ENCODE results near the gene CRYBA2. TPM values are rescaled to one million over a fixed set of nuclear protein-coding genes. Genes with fewer than 3 reads are reported as not detected.

Gene CRYBA2
- total RNA-seq, 2 experiments from 2014 or later: not detected

DNA sequence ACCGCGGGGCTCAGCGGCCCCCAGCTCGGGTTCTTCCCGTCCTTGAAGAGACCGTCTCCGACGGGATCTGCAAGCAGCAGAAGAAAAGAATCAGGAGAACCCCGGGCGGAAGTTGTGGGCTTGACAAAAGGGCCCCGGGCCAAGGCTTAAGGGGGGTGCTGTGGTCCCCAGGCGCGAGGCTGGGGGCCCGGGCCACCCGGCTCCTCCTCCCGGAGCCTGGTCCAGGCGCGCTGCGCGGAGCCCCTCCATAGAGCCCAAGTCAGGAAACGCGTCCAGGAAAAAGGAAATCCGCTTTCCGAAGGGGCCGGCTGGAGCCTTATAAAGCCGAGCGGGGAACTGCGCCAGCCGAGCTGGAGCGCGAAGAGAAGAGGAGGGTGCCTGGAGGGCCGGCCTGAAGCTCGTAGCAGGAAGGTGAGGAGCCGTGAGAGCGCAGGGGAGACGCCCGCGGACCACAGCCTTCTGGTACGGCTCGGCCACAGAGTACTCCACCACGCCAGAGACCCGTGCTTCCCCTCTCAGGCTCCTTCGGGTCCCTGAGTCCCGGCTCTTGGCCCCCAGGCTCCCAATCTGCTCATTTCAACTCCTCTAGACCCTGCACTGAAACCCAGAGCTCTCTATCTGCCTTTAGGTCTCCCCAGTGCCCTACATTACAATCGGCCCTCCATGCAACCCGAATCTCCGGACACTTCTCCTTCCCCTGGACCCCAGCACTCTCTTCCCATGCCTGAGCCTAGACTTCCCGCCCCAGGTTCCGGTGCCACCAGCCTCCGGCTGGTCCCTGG, 8.8 kb downstream of the CRYBA2 start:
- CTCF ChIA-PET: interaction anchor here (4.6 to 5.7 kb wide), 2 partner anchors 11 to 109 kb away, joined by 41 to 58 read pairs; no protein-coding TSS in a partner anchor
- H3K27me3 Mint-ChIP-seq (ENCODE audit: low read depth): peaks cover 77% of the 10 kb centered on the region
- no peaks in the 10 kb centered on the region for H3K9me3 Mint-ChIP-seq (ENCODE audit: insufficient read depth)
- H3K4me1 Mint-ChIP-seq (ENCODE audit: low read depth): peaks cover 26% of the 10 kb centered on the region
- H3K27ac Mint-ChIP-seq: peak overlapping the region; percentile 5
- DNase-seq (no peak), ATAC-seq (no peak)
- H3K36me3 Mint-ChIP-seq (ENCODE audit: low read depth): peaks cover 2% of the 10 kb centered on the region
- no peak overlapping the region for H3K4me3 Mint-ChIP-seq
- POLR2A ChIA-PET: no interaction called here

GRCh38 chr2:218983934-218984238, 9.3 kb downstream of the CRYBA2 start:
- Mint-ChIP-seq H3K27me3 (ENCODE audit: low read depth) (peaks cover 71% of the 10 kb centered on the region), H3K27ac (no peak overlapping the region), H3K9me3 (ENCODE audit: insufficient read depth) (no peaks in the 10 kb centered on the region), H3K4me1 (ENCODE audit: low read depth) (peaks cover 26% of the 10 kb centered on the region), H3K4me3 (no peak overlapping the region), H3K36me3 (ENCODE audit: low read depth) (peaks cover 2% of the 10 kb centered on the region)
- ChIA-PET POLR2A (no interaction called here), CTCF (interaction anchor here (0.9 to 5.7 kb wide), 3 partner anchors 12 to 108 kb away, joined by 3 to 58 read pairs (median 41); no protein-coding TSS in a partner anchor)
- DNase-seq (no peak), ATAC-seq (no peak)

DNA sequence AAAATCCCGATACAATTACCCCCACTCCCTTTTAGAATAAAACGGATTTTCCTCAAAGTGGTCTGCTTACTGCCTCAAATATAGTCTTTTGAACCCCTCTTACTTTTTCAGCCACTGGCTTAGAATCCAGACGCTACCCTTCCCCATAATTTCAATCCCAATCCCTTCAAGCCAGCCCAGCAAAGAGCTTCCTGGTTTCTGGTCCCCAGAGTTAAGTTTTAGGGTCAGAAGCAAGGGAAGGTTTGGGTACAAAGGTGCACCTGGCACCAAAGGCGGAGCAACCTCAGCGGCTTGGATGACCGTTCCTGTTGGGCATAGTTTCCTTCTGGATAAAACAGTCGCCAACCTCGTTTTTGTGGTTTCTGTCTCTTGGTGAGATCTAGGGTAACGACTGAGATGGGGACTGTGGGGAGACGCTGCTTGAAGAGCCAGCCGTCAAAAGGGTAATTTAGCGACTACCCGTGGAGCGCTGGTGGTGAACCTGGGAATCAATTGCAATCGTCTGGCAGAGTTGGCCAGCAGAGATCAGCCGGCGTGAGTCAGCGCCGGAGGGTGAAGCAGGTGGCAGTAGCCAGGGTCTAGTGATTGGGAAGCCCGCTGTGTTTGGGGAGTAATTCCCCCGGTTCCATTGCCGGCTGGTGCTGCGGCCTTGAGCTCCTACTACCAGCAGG, 9.8 kb downstream of the CRYBA2 start:
- H3K4me3 Mint-ChIP-seq: no peak overlapping the region
- H3K27me3 Mint-ChIP-seq (ENCODE audit: low read depth): peaks cover 69% of the 10 kb centered on the region
- H3K9me3 Mint-ChIP-seq (ENCODE audit: insufficient read depth): no peaks in the 10 kb centered on the region
- H3K27ac Mint-ChIP-seq: no peak overlapping the region
- ChIA-PET CTCF (interaction anchor here (0.9 to 5.7 kb wide), 5 partner anchors 13 to 108 kb away, joined by 3 to 58 read pairs (median 36); no protein-coding TSS in a partner anchor), POLR2A (no interaction called here)
- ATAC-seq: no peak
- peaks cover 26% of the 10 kb centered on the region for H3K4me1 Mint-ChIP-seq (ENCODE audit: low read depth)
- H3K36me3 Mint-ChIP-seq (ENCODE audit: low read depth): peaks cover 2% of the 10 kb centered on the region
- no peak for DNase-seq

GRCh38 chr2:218982586-218983262, 10.5 kb downstream of the CRYBA2 start:
- H3K9me3 Mint-ChIP-seq (ENCODE audit: insufficient read depth): no peaks in the 10 kb centered on the region
- DNase-seq: no peak
- peaks cover 2% of the 10 kb centered on the region for H3K36me3 Mint-ChIP-seq (ENCODE audit: low read depth)
- H3K4me3 Mint-ChIP-seq: no peak overlapping the region
- ChIA-PET POLR2A (no interaction called here), CTCF (interaction anchor here (0.9 to 5.7 kb wide), 6 partner anchors 13 to 107 kb away, joined by 3 to 58 read pairs (median 20); no protein-coding TSS in a partner anchor)
- no peak overlapping the region for H3K27ac Mint-ChIP-seq
- H3K27me3 Mint-ChIP-seq (ENCODE audit: low read depth): peaks cover 66% of the 10 kb centered on the region
- peaks cover 26% of the 10 kb centered on the region for H3K4me1 Mint-ChIP-seq (ENCODE audit: low read depth)
- no peak for ATAC-seq

DNA sequence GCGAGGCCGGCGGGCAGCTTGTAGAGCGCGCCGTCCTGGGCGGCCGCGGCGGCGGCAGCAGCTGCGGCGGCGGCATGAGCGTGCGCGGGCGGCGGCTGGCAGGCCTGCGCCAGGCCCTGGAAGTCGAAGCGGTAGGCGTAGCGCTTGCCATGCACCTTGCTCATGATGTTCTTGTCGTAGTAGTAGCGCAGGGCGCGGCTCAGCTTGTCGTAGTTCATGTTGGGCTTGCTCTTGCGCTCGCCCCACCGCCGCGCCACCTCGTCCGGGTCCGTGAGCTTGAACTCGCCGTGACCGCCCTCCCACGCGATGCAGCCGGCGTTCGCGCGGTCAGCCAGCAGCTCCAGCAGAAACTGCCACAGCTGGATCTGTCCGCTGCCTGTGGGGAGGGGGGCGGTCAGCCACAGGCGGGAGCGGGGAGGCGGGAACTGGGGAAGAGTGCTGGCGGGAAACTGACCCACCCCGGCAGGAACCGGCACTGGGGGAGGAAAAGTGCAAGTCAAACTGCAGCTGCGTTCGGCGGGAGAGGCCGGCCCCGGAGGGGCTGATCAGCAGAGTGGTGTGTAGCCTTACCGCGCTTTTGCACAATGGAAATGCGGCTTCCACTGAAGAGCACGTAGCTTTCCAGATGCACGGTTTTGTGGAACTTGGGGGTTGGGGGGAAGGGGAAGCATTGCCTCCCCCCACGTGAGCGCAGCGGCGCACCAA, 11.2 kb downstream of the CRYBA2 start:
- Mint-ChIP-seq H3K4me1 (ENCODE audit: low read depth) (peaks cover 26% of the 10 kb centered on the region), H3K27me3 (ENCODE audit: low read depth) (peaks cover 65% of the 10 kb centered on the region), H3K9me3 (ENCODE audit: insufficient read depth) (no peaks in the 10 kb centered on the region), H3K27ac (no peak overlapping the region), H3K36me3 (ENCODE audit: low read depth) (peaks cover 2% of the 10 kb centered on the region), H3K4me3 (no peak overlapping the region)
- ChIA-PET POLR2A (no interaction called here), CTCF (interaction anchor here (0.7 to 5.7 kb wide), 9 partner anchors 14 to 177 kb away, joined by 3 to 58 read pairs (median 4); no protein-coding TSS in a partner anchor)
- no peak for DNase-seq
- peak; percentile 16 for ATAC-seq

- Mint-ChIP-seq H3K9me3 (ENCODE audit: insufficient read depth) (no peaks in the 10 kb centered on the region), H3K27me3 (ENCODE audit: low read depth) (peaks cover 64% of the 10 kb centered on the region), H3K27ac (no peak overlapping the region), H3K4me3 (peak overlapping the region; percentile 48), H3K36me3 (ENCODE audit: low read depth) (peaks cover 2% of the 10 kb centered on the region), H3K4me1 (ENCODE audit: low read depth) (peaks cover 26% of the 10 kb centered on the region)
- CTCF ChIA-PET: interaction anchor here (0.7 to 5.7 kb wide), 9 partner anchors 8 to 178 kb away, joined by 3 to 58 read pairs (median 9); no protein-coding TSS in a partner anchor
- ATAC-seq (no peak), DNase-seq (no peak)
- POLR2A ChIA-PET: no interaction called here
These were observed 11.8 kb downstream of the CRYBA2 start for GRCh38 chr2:218981390-218981880.

GRCh38 chr2:218980735-218981389, 12.4 kb downstream of the CRYBA2 start:
- Mint-ChIP-seq H3K36me3 (ENCODE audit: low read depth) (peaks cover 2% of the 10 kb centered on the region), H3K27ac (no peak overlapping the region), H3K9me3 (ENCODE audit: insufficient read depth) (no peaks in the 10 kb centered on the region), H3K27me3 (ENCODE audit: low read depth) (peaks cover 62% of the 10 kb centered on the region), H3K4me3 (peak overlapping the region; percentile 48), H3K4me1 (ENCODE audit: low read depth) (peaks cover 26% of the 10 kb centered on the region)
- POLR2A ChIA-PET: no interaction called here
- no peak for ATAC-seq
- CTCF ChIA-PET: interaction anchor here (0.5 to 5.7 kb wide), 53 partner anchors 8 to 322 kb away, joined by 3 to 58 read pairs (median 4); partner anchors contain the start of genes CDK5R2, CRYBA2 and IHH
- no peak for DNase-seq

DNA sequence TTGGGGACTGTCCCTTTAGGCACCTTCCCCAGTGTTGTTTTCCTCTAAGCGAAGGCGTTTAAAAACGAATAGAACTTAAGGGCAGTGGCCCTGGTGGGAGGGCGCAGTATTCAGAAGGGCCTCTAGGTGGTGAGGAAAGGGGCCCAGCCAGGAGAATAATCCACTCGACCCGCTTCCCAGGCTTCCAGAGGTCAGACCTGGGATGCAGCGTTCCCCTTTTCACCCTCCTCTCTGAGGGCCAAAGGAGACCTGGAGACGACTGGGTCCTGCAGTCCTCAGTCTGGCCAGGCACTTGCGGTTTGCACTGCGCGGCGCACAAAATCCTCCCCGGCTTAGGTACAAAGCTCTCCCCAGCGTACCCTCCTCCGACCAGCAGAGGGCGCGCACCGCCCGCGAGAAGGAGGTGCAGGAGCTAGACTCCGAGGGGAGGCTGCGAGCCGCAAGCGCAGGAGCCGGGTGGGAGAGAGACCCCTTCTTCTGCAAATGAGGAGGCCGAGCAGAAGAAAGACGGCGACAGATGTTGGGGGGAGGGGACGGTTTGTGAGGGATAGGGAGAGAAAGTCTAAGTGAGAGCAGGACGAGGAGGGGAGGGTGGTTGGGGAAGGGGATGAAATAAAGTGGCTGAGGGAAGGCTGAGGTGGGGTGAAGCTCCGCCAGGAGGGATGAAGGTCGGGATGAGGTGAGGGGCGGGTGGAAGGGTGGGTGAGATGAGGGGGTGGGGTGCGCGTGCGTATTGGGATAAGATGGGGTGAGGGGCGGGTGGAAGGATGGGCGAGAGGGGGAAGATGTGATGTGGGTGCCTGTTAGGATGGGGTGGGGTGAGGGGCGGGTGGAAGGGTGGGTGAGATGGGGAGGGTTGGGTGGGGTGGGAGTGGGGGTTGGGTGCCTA, 13.1 kb downstream of the CRYBA2 start:
- H3K27ac Mint-ChIP-seq: no peak overlapping the region

GRCh38 chr2:218975060-218975777, 18.0 kb downstream of the CRYBA2 start:
- H3K27me3 Mint-ChIP-seq (ENCODE audit: low read depth): peaks cover 48% of the 10 kb centered on the region
- ATAC-seq (no peak), DNase-seq (no peak)
- no peak overlapping the region for H3K4me3 Mint-ChIP-seq
- H3K9me3 Mint-ChIP-seq (ENCODE audit: insufficient read depth): no peaks in the 10 kb centered on the region
- no peak overlapping the region for H3K27ac Mint-ChIP-seq
- ChIA-PET POLR2A (no interaction called here), CTCF (interaction anchor here (1.1 to 2.0 kb wide), 3 partner anchors 8 to 99 kb away, joined by 3 to 5 read pairs (median 4); no protein-coding TSS in a partner anchor)
- peaks cover 6% of the 10 kb centered on the region for H3K4me1 Mint-ChIP-seq (ENCODE audit: low read depth)
- no peaks in the 10 kb centered on the region for H3K36me3 Mint-ChIP-seq (ENCODE audit: low read depth)

More for the DNA sequence above, 13.1 kb downstream of the CRYBA2 start:
- DNase-seq (peak; percentile 87), ATAC-seq (peak; percentile 92)
- Mint-ChIP-seq H3K9me3 (ENCODE audit: insufficient read depth) (no peaks in the 10 kb centered on the region), H3K36me3 (ENCODE audit: low read depth) (peaks cover 2% of the 10 kb centered on the region), H3K27me3 (ENCODE audit: low read depth) (peaks cover 64% of the 10 kb centered on the region), H3K4me3 (no peak overlapping the region), H3K4me1 (ENCODE audit: low read depth) (peaks cover 26% of the 10 kb centered on the region)
- POLR2A ChIA-PET: interaction anchor here (0.6 to 0.7 kb wide), 2 partner anchors 29 to 168 kb away, joined by 3 to 4 read pairs; no protein-coding TSS in a partner anchor
- CTCF ChIA-PET: interaction anchor here (0.5 to 5.7 kb wide), 61 partner anchors 9 to 337 kb away, joined by 3 to 58 read pairs (median 4); partner anchors contain the start of genes CDK5R2, CRYBA2 and IHH
